Stimulated activated CD8-positive, alpha-beta memory T cell treated with anti-CD3 and anti-CD28 coated beads, Interleukin-12 subunit alpha, Interleukin-12 subunit beta, amount 100 ng/mL, for 1 hour (primary cell): Measurements from ENCODE around the gene RGS7BP.

Experiments
- DNase-seq: peaks from one replicate; pipeline ENCODE4 v3.0.0-alpha.2; 2020; ENCODE audit warnings: low read depth

RGS7BP gene

DNA sequence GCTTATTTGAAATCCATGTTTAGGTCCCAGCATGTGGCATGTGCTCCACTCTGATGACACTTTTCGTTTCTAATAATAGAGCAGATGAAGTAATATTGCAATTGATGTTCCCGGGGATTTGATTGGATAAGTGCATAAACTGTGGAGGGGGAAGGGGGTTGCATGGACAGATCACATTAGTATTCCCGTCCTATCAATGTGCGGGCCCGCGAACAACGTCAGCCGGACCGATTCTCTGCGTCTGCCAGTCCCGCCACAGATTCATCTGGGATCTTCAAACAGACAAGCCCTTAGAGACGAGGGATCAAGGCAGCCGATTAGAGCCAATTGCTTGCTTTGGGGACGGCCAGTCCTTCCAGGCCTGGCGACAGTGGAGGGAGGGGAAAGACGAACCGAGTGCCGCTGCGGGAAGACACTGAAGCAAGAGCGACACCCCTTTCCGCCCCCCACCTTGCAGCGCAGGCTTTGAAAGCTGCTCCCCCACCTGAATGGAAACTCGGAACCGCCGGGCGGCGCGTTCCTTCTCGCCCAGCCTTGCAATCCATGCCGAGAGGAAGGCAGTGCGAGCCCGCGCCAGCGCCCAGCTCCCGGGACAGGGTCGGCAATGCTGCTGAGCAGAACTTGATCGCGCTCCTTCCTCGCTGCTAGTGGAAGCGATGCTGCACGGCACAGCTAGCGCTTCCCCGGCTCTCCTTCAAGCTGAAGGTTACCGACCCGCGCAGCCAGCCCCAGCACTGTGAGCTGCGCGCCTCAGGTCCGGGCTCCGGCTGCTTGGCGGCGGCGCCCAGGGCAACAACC, at the start of gene RGS7BP:
Gene RGS7BP (plus strand): TSS at position 247 of the 798 bp plus-strand sequence. CDS start 610 bp downstream, outside the sequence.
- no peak for DNase-seq

DNA sequence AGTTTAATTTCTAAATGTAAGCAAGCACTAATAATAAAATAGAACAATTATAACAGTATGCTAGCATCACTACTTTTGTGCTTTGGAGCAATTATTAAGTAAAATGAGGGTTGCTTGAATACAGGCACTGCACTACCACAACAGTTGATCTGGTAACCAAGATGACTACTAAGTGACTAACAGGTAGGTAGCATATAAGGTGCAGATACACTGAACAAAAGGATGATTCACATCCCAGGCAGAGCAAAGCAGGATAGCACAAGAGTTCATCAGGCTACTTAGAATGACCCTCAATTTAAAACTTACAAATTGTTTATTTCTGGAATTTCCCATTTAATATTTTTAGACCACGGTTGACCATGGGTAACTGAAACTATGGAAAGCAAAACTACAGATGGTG, 48.0 kb upstream of the RGS7BP start:
- DNase-seq = no peak

GRCh38 chr5:64458948-64459347, 46.9 kb upstream of the RGS7BP start:
- no peak for DNase-seq

- no peak for DNase-seq
These were observed 43.4 kb upstream of the RGS7BP start for GRCh38 chr5:64462391-64462790.

DNA sequence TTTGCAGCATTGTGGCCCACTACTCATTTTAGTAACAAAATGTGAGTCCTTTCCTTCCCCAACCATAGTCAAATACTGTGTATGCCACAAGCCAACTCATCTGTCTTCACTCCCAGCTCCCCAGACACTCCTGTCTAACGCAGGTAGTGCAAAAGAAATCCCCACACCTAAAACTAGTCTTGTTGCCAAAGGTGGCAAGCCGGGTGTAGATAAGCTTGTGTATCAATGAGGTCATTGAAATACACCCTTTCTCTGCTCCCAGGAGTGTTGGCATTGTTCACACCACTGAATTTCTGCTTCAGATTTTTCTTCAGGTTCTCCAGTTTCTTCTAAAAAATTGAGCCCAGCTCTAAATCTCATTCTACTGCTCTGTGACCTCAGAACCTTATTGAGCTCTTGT, 19.7 kb upstream of the RGS7BP start:
- DNase-seq = no peak

- DNase-seq = no peak
These were observed 18.5 kb upstream of the RGS7BP start for GRCh38 chr5:64487283-64487682.

DNA sequence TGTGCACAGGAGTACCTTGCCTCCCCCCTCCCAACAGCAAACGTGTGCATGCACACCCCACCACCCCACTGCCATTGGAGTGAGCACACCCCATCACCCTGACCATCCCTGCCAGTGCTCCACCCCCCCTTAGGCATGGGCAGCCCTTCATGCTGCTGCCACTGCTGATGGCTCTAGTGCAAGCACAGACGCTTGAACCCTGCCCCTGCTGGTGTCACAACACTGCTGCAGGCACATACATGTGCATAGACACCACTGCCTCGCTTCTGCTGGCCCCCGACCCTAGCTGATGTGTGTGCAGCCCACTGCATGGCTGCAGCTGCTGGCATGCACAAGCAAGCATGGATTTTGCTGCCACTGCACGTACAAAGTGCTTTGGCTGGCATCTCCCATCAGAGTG, 16.0 kb upstream of the RGS7BP start:
- no peak for DNase-seq

DNA sequence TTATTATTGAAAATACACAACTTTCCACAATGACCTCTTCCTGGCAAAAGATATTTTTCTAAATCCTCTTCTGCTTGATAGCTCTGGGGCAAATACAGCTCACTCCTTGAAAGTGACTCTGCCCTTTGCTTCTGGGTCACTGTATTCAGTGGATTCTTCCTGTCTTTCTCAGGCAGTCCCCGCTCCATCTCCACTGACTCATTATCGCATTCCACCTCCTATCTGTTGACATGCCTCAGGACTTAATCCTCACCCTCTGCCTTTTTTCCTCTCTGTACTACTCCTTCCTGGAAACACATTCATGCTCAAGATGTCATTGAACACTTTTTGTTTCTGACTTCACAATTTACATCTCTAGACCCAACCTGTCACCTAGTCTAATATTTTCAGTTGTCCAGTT, 8.4 kb upstream of the RGS7BP start:
- DNase-seq = no peak

DNA sequence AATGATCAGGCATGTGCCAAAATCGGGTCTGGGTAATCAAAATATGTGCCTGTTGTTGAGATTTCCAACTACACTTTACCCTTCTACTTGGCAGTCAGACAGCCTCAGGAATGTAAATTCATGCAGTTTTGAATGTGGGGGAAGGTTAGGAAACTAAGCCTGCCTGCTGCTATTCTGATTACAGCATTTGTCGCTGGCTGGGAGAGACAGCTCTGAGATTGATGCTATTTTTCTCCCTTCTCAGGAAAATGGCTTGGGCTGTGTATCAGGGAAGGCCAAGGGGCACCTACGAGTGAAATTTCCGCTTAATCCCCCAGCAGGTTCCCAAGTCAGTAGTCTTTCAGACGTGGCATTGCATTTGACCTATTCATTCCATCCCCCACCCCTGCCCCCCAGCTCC, 3.6 kb upstream of the RGS7BP start:
- DNase-seq = no peak

GRCh38 chr5:64506567-64507263, 900 bp downstream of the RGS7BP start:
- no peak for DNase-seq

GRCh38 chr5:64507264-64507605, 1.4 kb downstream of the RGS7BP start:
- no peak for DNase-seq

- no peak for DNase-seq
These were observed 4.0 kb downstream of the RGS7BP start for GRCh38 chr5:64509828-64510227.

DNA sequence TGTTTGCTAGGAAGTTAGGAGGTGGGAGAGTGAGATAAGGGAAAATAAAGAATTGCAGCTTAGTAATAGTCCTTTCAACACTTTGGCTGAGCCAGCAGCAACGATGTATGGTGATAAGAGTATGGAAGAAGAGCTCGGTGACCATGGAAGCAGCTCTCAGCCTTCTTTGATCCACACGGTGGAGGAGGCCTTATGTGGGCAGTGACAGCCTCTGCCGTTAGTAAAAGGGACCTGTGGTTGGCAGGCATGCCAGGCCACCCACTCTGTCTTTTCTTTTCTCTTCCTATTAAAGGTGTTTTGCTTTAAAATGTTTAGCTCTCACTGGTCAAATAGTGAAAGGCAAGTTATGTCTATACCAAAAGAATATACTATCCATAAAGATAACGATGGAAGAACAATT, 7.7 kb downstream of the RGS7BP start:
- no peak for DNase-seq

DNA sequence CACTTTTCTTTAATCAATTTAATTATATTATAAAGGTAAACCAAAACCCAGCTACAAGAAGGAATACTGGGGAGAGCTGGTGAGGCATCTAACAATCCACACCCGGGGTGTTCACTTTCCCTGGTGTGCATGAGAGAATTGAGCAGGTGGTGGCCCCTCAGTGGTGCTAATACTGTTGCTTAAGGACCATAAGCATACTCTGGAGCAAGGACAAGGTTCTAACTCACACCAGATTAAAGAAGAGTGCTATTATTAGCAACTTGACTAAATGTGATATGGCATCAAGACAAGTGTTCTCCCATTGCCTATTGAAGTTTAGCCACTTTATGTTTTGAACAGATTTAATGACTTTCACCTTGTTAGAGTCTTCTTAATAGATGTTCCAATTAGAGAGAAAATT, 8.8 kb downstream of the RGS7BP start:
- no peak for DNase-seq

- no peak for DNase-seq
These were observed 10.4 kb downstream of the RGS7BP start for GRCh38 chr5:64516216-64516615.

- no peak for DNase-seq
These were observed 13.0 kb downstream of the RGS7BP start for GRCh38 chr5:64518793-64519192.

GRCh38 chr5:64519263-64519662, 13.4 kb downstream of the RGS7BP start:
- no peak for DNase-seq

GRCh38 chr5:64526734-64527439, 21.1 kb downstream of the RGS7BP start:
- no peak for DNase-seq

DNA sequence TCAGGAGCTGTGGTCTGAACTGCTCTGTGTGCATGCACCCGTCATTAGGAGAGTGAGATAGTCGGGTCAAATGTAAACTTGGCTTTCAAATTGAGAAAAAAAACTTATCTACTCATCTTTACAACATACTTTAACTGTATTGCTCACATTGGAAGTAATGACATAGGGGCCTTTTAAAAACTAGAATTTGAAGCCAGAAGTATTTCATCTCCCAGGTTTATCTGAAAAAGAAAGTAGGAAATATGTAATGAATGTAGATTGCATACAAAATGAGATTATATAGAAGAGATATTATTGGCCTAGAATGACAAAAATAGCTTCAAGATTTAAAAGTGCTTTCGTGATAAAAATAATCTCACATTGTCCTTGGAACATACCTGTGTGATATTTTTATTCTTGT, 24.3 kb downstream of the RGS7BP start:
- no peak for DNase-seq

DNA sequence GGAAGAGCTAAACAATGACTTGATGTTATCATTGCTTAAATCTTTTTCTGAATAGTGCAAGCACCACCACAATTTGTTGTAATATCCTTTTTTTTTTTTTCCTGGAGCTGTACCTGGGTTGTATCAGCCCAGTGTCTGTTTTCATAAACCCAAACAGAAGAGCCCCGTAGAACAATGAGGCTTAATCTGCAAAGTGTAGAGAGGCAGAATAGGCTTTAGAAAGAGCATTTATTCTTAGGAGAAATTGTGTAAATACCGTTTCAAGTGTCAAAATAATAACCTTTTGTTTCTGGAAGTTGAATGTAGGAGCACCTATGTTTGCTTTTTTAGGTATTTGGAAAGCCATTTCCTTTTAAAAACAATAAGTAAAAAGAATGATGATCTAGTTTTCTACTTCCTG, 26.4 kb downstream of the RGS7BP start:
- no peak for DNase-seq

- no peak for DNase-seq
These were observed 26.8 kb downstream of the RGS7BP start for GRCh38 chr5:64532657-64533056.

DNA sequence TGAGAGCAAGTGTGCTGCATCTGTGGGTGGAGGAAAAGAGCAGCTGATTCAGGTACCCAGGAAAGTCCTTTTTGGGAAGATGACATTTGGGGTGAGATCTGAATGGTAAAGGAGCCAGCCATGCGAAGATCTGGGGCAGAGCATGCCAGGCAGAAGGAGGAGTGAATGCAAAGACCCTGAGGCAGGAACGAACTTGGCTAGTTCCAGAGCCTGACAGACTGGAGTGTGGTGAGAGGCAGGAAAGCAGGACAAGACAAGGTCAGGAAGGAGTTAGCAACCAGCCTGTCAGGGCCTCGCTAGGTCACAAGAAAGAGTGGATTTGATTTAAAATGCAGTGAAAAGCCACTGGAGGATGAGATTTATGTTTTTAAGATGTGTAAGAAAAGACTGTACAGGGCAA, 28.2 kb downstream of the RGS7BP start:
- DNase-seq = no peak

DNA sequence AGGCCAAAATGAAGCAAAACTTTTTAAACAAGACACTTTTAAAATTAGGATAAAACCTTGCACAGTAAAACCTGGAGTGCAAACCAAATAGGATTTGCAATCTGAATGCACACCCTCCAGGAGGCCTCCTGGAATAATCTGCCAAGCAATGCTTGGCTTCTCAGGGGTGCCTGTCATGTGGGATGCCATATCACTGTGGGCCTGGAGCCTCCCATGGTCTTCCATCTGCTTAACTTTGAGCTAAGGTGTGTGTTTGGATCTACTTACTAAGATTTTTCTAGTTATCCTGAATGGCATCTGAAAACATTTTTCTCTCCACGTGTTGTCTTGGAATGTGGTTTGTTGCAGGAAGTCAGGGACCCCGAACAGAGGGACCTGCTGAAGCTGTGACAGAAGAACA, 52.1 kb downstream of the RGS7BP start:
- DNase-seq = no peak
